ENCODE data around the gene MPP1.

MPP1 gene

GRCh38 chrX:154812341-154813101 is 7.2 kb upstream of the MPP1 start:
- DNase-seq, result no peak

GRCh38 chrX:154809939-154810665 is 4.8 kb upstream of the MPP1 start:
- no peak for DNase-seq

GRCh38 chrX:154806837-154807501 is 1.7 kb upstream of the MPP1 start:
- no peak for DNase-seq

- no peak for DNase-seq
These were observed 409 bp upstream of the MPP1 start for GRCh38 chrX:154805696-154806091.

GRCh38 chrX:154804261-154804956 is 876 bp downstream of the MPP1 start:
- DNase-seq, result no peak

GRCh38 chrX:154802947-154803346 is 2.3 kb downstream of the MPP1 start:
- DNase-seq, result no peak

- DNase-seq, result no peak
These were observed 4.6 kb downstream of the MPP1 start for GRCh38 chrX:154800478-154801210.

- no peak for DNase-seq
These were observed 5.5 kb downstream of the MPP1 start for GRCh38 chrX:154799556-154800348.

- no peak for DNase-seq
These were observed 8.3 kb downstream of the MPP1 start for GRCh38 chrX:154797006-154797405.

GRCh38 chrX:154795016-154795415 is 10.3 kb downstream of the MPP1 start:
- DNase-seq, result no peak

- no peak for DNase-seq
These were observed 12.0 kb downstream of the MPP1 start for GRCh38 chrX:154793084-154793795.

- DNase-seq, result no peak
These were observed 13.3 kb downstream of the MPP1 start for GRCh38 chrX:154791939-154792338.

- DNase-seq, result no peak
These were observed 13.8 kb downstream of the MPP1 start for GRCh38 chrX:154791467-154791866.

- DNase-seq, result no peak
These were observed 19.6 kb downstream of the MPP1 start for GRCh38 chrX:154785716-154786115.

- DNase-seq, result no peak
These were observed 20.9 kb downstream of the MPP1 start for GRCh38 chrX:154784149-154784995.

- DNase-seq, result no peak
These were observed 24.3 kb downstream of the MPP1 start for GRCh38 chrX:154780968-154781367.

- DNase-seq, result no peak
These were observed 26.0 kb downstream of the MPP1 start for GRCh38 chrX:154779261-154779660.

GRCh38 chrX:154776753-154777152 is 28.5 kb downstream of the MPP1 start:
- no peak for DNase-seq

GRCh38 chrX:154775419-154776349 is 29.6 kb downstream of the MPP1 start:
- DNase-seq, result no peak
